Prostate gland (tissue), 2 donors: ENCODE measurements around the gene SPATA2L.

Experiments
- POLR2AphosphoS5 ChIP-seq: sonication (generic); formaldehyde crosslinking; IDR thresholded peaks from one replicate; pipeline ENCODE4 v1.6.1; 2017; ENCODE audit warnings: antibody characterized with exemption
- TF ChIP-seq, protein P1 (sequence below), 4 experiments: fragments of 200-600 bp in 2 of 4; fragments of 450-650 bp in 2 of 4; sonication (generic) in 2 of 4; IDR thresholded peaks; 1 replicate in 3 of 4; 2 replicates in 1 of 4; pipeline ENCODE4 v1.5.1; 2016 to 2019; ENCODE audit warnings: antibody characterized with exemption in 4 of 4, mild to moderate bottlenecking in 2 of 4, moderate library complexity in 2 of 4

GRCh38 chr16:89656435-89657121 is 44.9 kb downstream of the SPATA2L start:
- TF ChIP-seq, protein P1, sequence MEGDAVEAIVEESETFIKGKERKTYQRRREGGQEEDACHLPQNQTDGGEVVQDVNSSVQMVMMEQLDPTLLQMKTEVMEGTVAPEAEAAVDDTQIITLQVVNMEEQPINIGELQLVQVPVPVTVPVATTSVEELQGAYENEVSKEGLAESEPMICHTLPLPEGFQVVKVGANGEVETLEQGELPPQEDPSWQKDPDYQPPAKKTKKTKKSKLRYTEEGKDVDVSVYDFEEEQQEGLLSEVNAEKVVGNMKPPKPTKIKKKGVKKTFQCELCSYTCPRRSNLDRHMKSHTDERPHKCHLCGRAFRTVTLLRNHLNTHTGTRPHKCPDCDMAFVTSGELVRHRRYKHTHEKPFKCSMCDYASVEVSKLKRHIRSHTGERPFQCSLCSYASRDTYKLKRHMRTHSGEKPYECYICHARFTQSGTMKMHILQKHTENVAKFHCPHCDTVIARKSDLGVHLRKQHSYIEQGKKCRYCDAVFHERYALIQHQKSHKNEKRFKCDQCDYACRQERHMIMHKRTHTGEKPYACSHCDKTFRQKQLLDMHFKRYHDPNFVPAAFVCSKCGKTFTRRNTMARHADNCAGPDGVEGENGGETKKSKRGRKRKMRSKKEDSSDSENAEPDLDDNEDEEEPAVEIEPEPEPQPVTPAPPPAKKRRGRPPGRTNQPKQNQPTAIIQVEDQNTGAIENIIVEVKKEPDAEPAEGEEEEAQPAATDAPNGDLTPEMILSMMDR (IDR thresholded peaks at IDR 0.05): no peak
- no peak for TF ChIP-seq POLR2AphosphoS5
